HepG2 (cell line): ENCODE results near the gene ZNF783. TPM values are rescaled to one million over a fixed set of nuclear protein-coding genes. Genes with fewer than 3 reads are reported as not detected.

Source experiments
- BHLHE40 ChIP-seq: IDR thresholded peaks from 2 replicates; pipeline ENCODE4 v1.6.1; 2011; ENCODE audit warnings: low read length, improper control_type of control experiment
- DR1 ChIP-seq: sonication (generic); formaldehyde crosslinking; IDR thresholded peaks from 2 replicates; pipeline ENCODE4 v1.8.0; 2021; ENCODE audit warnings: mild to moderate bottlenecking, missing genetic modification reagents, inconsistent platforms
- HHEX ChIP-seq: IDR thresholded peaks from 2 replicates; pipeline ENCODE4 v1.6.1; 2016; ENCODE audit warnings: control low read depth
- HMGA1 ChIP-seq: sonication (generic); formaldehyde crosslinking; conservative IDR thresholded peaks from 2 replicates; pipeline ENCODE4 v1.4.0; 2020; ENCODE audit warnings: missing genetic modification reagents
- HOXD1 ChIP-seq: sonication (generic); formaldehyde crosslinking; IDR thresholded peaks from 2 replicates; pipeline ENCODE4 v1.5.0; 2020; ENCODE audit warnings: missing genetic modification reagents
- IRF1 ChIP-seq: sonication (generic); formaldehyde crosslinking; IDR thresholded peaks from 2 replicates; pipeline ENCODE4 v1.4.0; 2020; ENCODE audit warnings: low read depth, mild to moderate bottlenecking, missing genetic modification reagents
- KIAA2018 ChIP-seq: sonication (generic); formaldehyde crosslinking; IDR thresholded peaks from 2 replicates; pipeline ENCODE4 v1.5.0; 2020; ENCODE audit warnings: mild to moderate bottlenecking, missing genetic modification reagents, borderline replicate concordance
- MED1 ChIP-seq: sonication (generic); formaldehyde crosslinking; IDR thresholded peaks from 2 replicates; pipeline ENCODE4 v1.4.0; 2020; ENCODE audit warnings: missing genetic modification reagents
- PATZ1 ChIP-seq: sonication (generic); formaldehyde crosslinking; IDR thresholded peaks from 2 replicates; pipeline ENCODE4 v1.4.0; 2020; ENCODE audit warnings: missing genetic modification reagents
- ZFYVE20 ChIP-seq: sonication (generic); formaldehyde crosslinking; IDR thresholded peaks from 2 replicates; pipeline ENCODE4 v1.8.0; 2023; ENCODE audit warnings: low read depth, mild to moderate bottlenecking, moderate library complexity, missing genetic modification reagents, borderline replicate concordance
- ZNF17 ChIP-seq: sonication (generic); formaldehyde crosslinking; IDR thresholded peaks from 2 replicates; pipeline ENCODE4 v1.5.0; 2020; ENCODE audit warnings: mild to moderate bottlenecking, missing genetic modification reagents
- ZNF362 ChIP-seq: sonication (generic); formaldehyde crosslinking; IDR thresholded peaks from 2 replicates; pipeline ENCODE4 v1.4.0; 2020; ENCODE audit warnings: missing genetic modification reagents, mild to moderate bottlenecking, borderline replicate concordance
- ZNF510 ChIP-seq: sonication (generic); formaldehyde crosslinking; IDR thresholded peaks from 2 replicates; pipeline ENCODE4 v1.4.0; 2020; ENCODE audit warnings: low read depth, mild to moderate bottlenecking, missing genetic modification reagents
- ZNF737 ChIP-seq: sonication (generic); formaldehyde crosslinking; IDR thresholded peaks from 2 replicates; pipeline ENCODE4 v1.5.0; 2020; ENCODE audit warnings: missing genetic modification reagents, mild to moderate bottlenecking, borderline replicate concordance
- ZNF841 ChIP-seq: sonication (generic); formaldehyde crosslinking; IDR thresholded peaks from 2 replicates; pipeline ENCODE4 v1.8.1; 2023; ENCODE audit warnings: missing genetic modification reagents, borderline replicate concordance
- polyA plus RNA-seq, 8 experiments: library from polyadenylated mRNA; depleted of rRNA in 3 of 8; stranded (reverse) in 7 of 8; unstranded in 1 of 8; fragments of >200 nt; fragmentation: Illumina TruSeq in 4 of 8; extraction: Trizol in 4 of 8; gene quantifications; 2 replicates each; pipeline versions ENCODE4 v1.2.1 to v1.2.3, GENCODE V29; 2011 to 2016; ENCODE audit warnings: low read depth in 4 of 8, missing spikeins in 1 of 8, mixed read lengths in 1 of 8; ENCODE audit not compliant: insufficient read depth in 1 of 8
- total RNA-seq, 5 experiments: library from RNA; depleted of rRNA; stranded (reverse); fragments of >200 nt; fragmentation: Illumina TruSeq; extraction: Trizol; gene quantifications; 2 replicates each; pipeline ENCODE4 v1.2.3, GENCODE V29; 2016; ENCODE audit warnings: low read depth in 1 of 5

Gene ZNF783
- total and polyA plus RNA-seq, 2 of the 13 experiments (the other 11 are each of a cell fraction or from before 2014, with no cell fraction given), result 4.1 to 5.2 TPM

- no peak for TF ChIP-seq ZFYVE20
- peak; percentile 22; the same call in 1 of the 2 replicates for TF ChIP-seq PATZ1 (CRISPR knock-in tag)
- no peak; the same call in 1 of the 2 replicates for TF ChIP-seq HOXD1 (CRISPR knock-in tag)
- TF ChIP-seq ZNF737 (CRISPR knock-in tag), result peak; percentile 59; the same call in 1 of the 2 replicates
- peak; percentile 24; the same call in 1 of the 2 replicates for TF ChIP-seq MED1
- peak; percentile 53; the same call in 1 of the 2 replicates for TF ChIP-seq DR1
- TF ChIP-seq KIAA2018 (CRISPR knock-in tag), result no peak
- TF ChIP-seq HMGA1 (CRISPR knock-in tag), result no peak
- peak; percentile 74 for TF ChIP-seq BHLHE40
- TF ChIP-seq ZNF510, result peak; percentile 85; the same call in 1 of the 2 replicates
- no peak for TF ChIP-seq ZNF17 (CRISPR knock-in tag)
- no peak for TF ChIP-seq IRF1 (CRISPR knock-in tag)
- peak; percentile 95 for TF ChIP-seq ZNF841 (CRISPR knock-in tag)
- TF ChIP-seq ZNF362 (CRISPR knock-in tag), result peak; percentile 47; the same call in 1 of the 2 replicates
- no peak for TF ChIP-seq HHEX (CRISPR knock-in tag)
Observed at GRCh38 chr7:149261829-149262617, at the start of gene ZNF783 (continued).
